Mesenchymal stem cell (in vitro differentiated cells and primary cell): ENCODE measurements around the gene ETFA.

Source experiments
- DNase-seq: peaks from one replicate; pipeline ENCODE4 v3.0.0-alpha.2; 2013
- H2AFZ ChIP-seq: one replicate; pipeline ENCODE4 v1.6.1; 2013; ENCODE audit warnings: low read depth, mild to moderate bottlenecking, control low read depth, inconsistent platforms, low read length, moderate library complexity
- H2AK5ac ChIP-seq: 2 replicates; pipeline ENCODE4 v1.6.1; 2013; ENCODE audit warnings: low read length, moderate library complexity, mild to moderate bottlenecking, inconsistent platforms; ENCODE audit not compliant: severe bottlenecking
- H2BK120ac ChIP-seq: one replicate; pipeline ENCODE4 v1.6.1; 2013; ENCODE audit warnings: low read depth, mild to moderate bottlenecking, inconsistent platforms, low read length, moderate library complexity
- H2BK12ac ChIP-seq, 2 experiments: one replicate each; pipeline ENCODE4 v1.6.1; 2013; ENCODE audit warnings: inconsistent platforms in 2 of 2, low read length in 2 of 2, mild to moderate bottlenecking in 2 of 2, moderate library complexity in 2 of 2, control low read depth in 1 of 2
- H2BK15ac ChIP-seq: one replicate; pipeline ENCODE4 v1.6.1; 2013; ENCODE audit warnings: mild to moderate bottlenecking, low read depth, inconsistent platforms; ENCODE audit not compliant: poor library complexity, severe bottlenecking
- H2BK5ac ChIP-seq: 2 replicates; pipeline ENCODE4 v1.6.1; 2013; ENCODE audit warnings: low read depth, mild to moderate bottlenecking, low read length, control low read depth, inconsistent platforms; ENCODE audit not compliant: poor library complexity, severe bottlenecking
- H3K14ac ChIP-seq, 2 experiments: one replicate each; pipeline ENCODE4 v1.6.1; 2013; ENCODE audit warnings: inconsistent platforms in 2 of 2, low read length in 2 of 2, control low read depth in 1 of 2, mild to moderate bottlenecking in 1 of 2, moderate library complexity in 1 of 2
- H3K18ac ChIP-seq, 2 experiments: one replicate each; pipeline ENCODE4 v1.6.1; 2013; ENCODE audit warnings: inconsistent platforms in 2 of 2, low read length in 2 of 2, control low read depth in 1 of 2, low read depth in 1 of 2, mild to moderate bottlenecking in 1 of 2
- H3K23ac ChIP-seq, 2 experiments: one replicate each; pipeline ENCODE4 v1.6.1; 2013; ENCODE audit warnings: inconsistent platforms in 2 of 2, low read length in 2 of 2, mild to moderate bottlenecking in 2 of 2, moderate library complexity in 2 of 2, control low read depth in 1 of 2
- H3K27ac ChIP-seq: 2 replicates; pipeline ENCODE4 v1.5.1; 2013; ENCODE audit warnings: mild to moderate bottlenecking, moderate library complexity, low read length, control low read depth, inconsistent platforms; ENCODE audit not compliant: poor library complexity, severe bottlenecking
- H3K27me3 ChIP-seq, 2 experiments: 2 replicates each; pipeline versions ENCODE4 v1.6.1 to v1.7.0; 2013; ENCODE audit warnings: low read length in 2 of 2, mild to moderate bottlenecking in 2 of 2, moderate library complexity in 2 of 2, control low read depth in 1 of 2, inconsistent platforms in 1 of 2; ENCODE audit not compliant: control insufficient read depth in 1 of 2, insufficient read depth in 1 of 2
- H3K36me3 ChIP-seq, 2 experiments: 2 replicates each; pipeline versions ENCODE4 v1.6.1 to v1.7.0; 2013; ENCODE audit warnings: low read length in 2 of 2, control low read depth in 1 of 2, inconsistent platforms in 1 of 2, low read depth in 1 of 2, mild to moderate bottlenecking in 1 of 2; ENCODE audit not compliant: insufficient read depth in 2 of 2, control insufficient read depth in 1 of 2
- H3K4ac ChIP-seq, 2 experiments: one replicate each; pipeline ENCODE4 v1.6.1; 2013; ENCODE audit warnings: inconsistent platforms in 2 of 2, low read length in 2 of 2, mild to moderate bottlenecking in 2 of 2, moderate library complexity in 2 of 2, control low read depth in 1 of 2, low read depth in 1 of 2
- H3K4me1 ChIP-seq: 2 replicates; pipeline ENCODE4 v1.6.1; 2013; ENCODE audit warnings: low read depth, low read length, control low read depth; ENCODE audit not compliant: control insufficient read depth, insufficient read depth
- H3K4me2 ChIP-seq: 2 replicates; pipeline ENCODE4 v1.6.1; 2013; ENCODE audit warnings: low read length, mild to moderate bottlenecking, inconsistent platforms; ENCODE audit not compliant: poor library complexity, severe bottlenecking
- H3K4me3 ChIP-seq, 2 experiments: 2 replicates each; pipeline versions ENCODE4 v1.5.1 to v1.7.0; 2013; ENCODE audit warnings: low read length in 2 of 2, mild to moderate bottlenecking in 2 of 2, control low read depth in 1 of 2, low read depth in 1 of 2; ENCODE audit not compliant: insufficient read depth in 1 of 2
- H3K79me1 ChIP-seq: replicated peaks from 2 replicates; pipeline ENCODE4 v1.6.1; 2013; ENCODE audit warnings: mild to moderate bottlenecking, control low read depth, low read length, inconsistent platforms; ENCODE audit not compliant: poor library complexity, severe bottlenecking
- H3K9ac ChIP-seq: 2 replicates; pipeline ENCODE4 v1.7.0; 2013; ENCODE audit warnings: mild to moderate bottlenecking, low read length, moderate library complexity
- H3K9me3 ChIP-seq: 2 replicates; pipeline ENCODE4 v1.7.0; 2013; ENCODE audit warnings: mild to moderate bottlenecking, low read length; ENCODE audit not compliant: control insufficient read depth
- H4K8ac ChIP-seq: one replicate; pipeline ENCODE4 v1.6.1; 2013; ENCODE audit warnings: inconsistent platforms, mild to moderate bottlenecking, low read length, moderate library complexity
- H4K91ac ChIP-seq: one replicate; pipeline ENCODE4 v1.6.1; 2013; ENCODE audit warnings: mild to moderate bottlenecking, low read length, inconsistent platforms
- WGBS: methylation state at CpG from one replicate; pipeline ENCODE4 v1.1.7; 2013; ENCODE audit warnings: mixed read lengths; 5-methylcytosine and 5-hydroxymethylcytosine counted together

Gene ETFA

DNA sequence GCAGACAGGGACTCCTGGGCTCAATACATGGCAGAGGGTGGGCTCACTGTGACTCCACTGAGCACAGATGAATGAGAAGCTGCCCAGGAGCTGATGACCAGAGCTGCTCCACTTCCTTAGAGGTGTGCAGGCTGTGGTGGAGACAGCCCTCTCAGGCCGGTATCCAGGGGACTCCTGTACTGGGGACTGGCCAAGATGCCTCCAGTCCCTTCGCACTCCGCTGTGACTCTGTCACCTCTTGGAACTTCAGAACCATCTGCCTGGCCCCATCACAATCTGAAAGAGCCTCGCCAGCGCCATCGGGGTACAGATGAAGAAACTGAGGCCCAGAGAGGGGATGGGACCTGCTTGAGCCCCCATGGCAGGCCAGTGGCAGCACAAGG is 111.2 kb downstream of the ETFA start:
- Histone ChIP-seq H3K4me3 (no peak overlapping the region), H3K27me3 (peaks cover 0 to 5% of the 10 kb centered on the region in 2 experiments), H3K27ac (no peak overlapping the region), H3K18ac (no peak overlapping the region), H3K9me3 (no peaks in the 10 kb centered on the region), H3K9ac (no peak overlapping the region), H3K79me1 (no peaks in the 10 kb centered on the region), H2BK5ac (no peak overlapping the region), H2BK15ac (no peak overlapping the region), H3K4ac (no peak overlapping the region), H3K4me2 (no peak overlapping the region), H2AK5ac (no peak overlapping the region), H3K23ac (no peak overlapping the region), H4K8ac (no peak overlapping the region), H4K91ac (no peak overlapping the region), H3K36me3 (peaks cover 0 to 29% of the 10 kb centered on the region in 2 experiments), H2AFZ (no peak overlapping the region), H3K4me1 (peaks cover 27% of the 10 kb centered on the region), H2BK12ac (no peak overlapping the region), H3K14ac (no peak overlapping the region), H2BK120ac (no peak overlapping the region)
- 95% methylated on average over 6 of the region's 6 CpGs for WGBS
- no peak for DNase-seq

DNA sequence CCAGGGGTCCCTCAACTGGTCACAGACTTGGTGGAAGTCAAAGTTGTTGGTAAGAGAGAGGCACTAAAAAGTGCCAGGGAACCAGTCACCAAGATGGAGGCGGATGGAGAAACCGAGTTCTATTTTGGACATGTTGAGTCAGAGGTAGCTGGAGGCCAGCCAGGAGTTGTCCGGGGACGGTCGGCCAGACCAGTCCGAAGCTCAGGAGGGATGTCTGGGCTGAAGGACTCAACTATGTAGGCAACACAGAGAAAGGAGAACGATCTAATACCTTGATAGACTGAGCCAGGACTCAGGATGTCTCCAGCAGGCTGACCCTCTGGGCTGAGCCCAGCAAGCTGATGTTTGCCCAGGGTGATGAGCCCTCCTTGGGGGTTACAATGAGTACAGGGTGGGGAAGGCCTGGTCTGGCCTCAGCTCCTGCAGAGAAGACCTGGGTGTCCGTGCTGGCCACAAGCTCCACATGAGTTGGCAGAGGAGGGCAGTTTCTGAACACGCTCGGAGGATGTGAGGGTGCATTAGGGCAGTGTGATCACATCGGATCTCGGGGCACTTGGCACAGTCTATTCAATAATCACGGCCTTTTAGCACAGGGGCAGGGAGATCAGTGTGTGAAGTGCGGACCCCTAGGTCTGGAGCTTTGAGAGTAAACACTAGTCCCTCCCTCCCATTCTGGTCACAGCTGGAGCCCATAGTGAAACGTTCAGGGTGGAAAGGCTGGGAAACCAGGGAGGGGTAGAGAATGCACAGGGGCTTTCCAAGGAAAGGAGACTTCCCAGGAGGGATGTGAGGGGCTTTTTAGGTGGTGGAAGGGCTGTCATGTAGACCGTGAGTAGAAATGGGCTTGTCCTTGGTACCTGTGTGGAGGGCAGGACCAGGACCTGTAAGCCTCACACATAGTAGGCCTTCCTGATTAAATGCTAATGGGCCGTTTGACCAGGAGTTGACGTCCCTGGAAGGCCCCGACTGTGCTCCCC is 111.9 kb downstream of the ETFA start:
- Histone ChIP-seq H3K18ac (no peak overlapping the region), H2BK15ac (no peak overlapping the region), H4K91ac (peak overlapping the region; percentile 28), H3K23ac (peak overlapping the region in 1 of 2 experiments; percentile 19), H2AK5ac (no peak overlapping the region), H2BK12ac (no peak overlapping the region), H2BK5ac (no peak overlapping the region), H3K4ac (no peak overlapping the region), H4K8ac (no peak overlapping the region), H3K4me3 (no peak overlapping the region), H3K9me3 (no peaks in the 10 kb centered on the region), H3K4me2 (no peak overlapping the region), H3K14ac (peak overlapping the region in 1 of 2 experiments; percentile 62), H3K27ac (no peak overlapping the region), H3K79me1 (no peaks in the 10 kb centered on the region), H2BK120ac (no peak overlapping the region), H3K27me3 (peaks cover 0 to 11% of the 10 kb centered on the region in 2 experiments), H3K36me3 (peaks cover 0 to 25% of the 10 kb centered on the region in 2 experiments), H3K4me1 (peaks cover 27% of the 10 kb centered on the region), H3K9ac (no peak overlapping the region), H2AFZ (no peak overlapping the region)
- DNase-seq = peak; percentile 66
- 77% methylated on average over 18 of the region's 19 CpGs for WGBS

GRCh38 chr15:76198456-76199105 is 112.7 kb downstream of the ETFA start:
- Histone ChIP-seq H3K4ac (no peak overlapping the region), H3K23ac (no peak overlapping the region), H3K9me3 (no peaks in the 10 kb centered on the region), H3K27ac (no peak overlapping the region), H3K14ac (no peak overlapping the region), H3K4me2 (no peak overlapping the region), H2BK5ac (no peak overlapping the region), H3K9ac (no peak overlapping the region), H2BK15ac (no peak overlapping the region), H3K18ac (no peak overlapping the region), H4K91ac (no peak overlapping the region), H3K4me1 (peaks cover 27% of the 10 kb centered on the region), H3K79me1 (no peaks in the 10 kb centered on the region), H2AFZ (no peak overlapping the region), H2BK12ac (no peak overlapping the region), H2BK120ac (no peak overlapping the region), H3K4me3 (no peak overlapping the region), H4K8ac (no peak overlapping the region), H3K27me3 (peaks cover 0 to 19% of the 10 kb centered on the region in 2 experiments), H2AK5ac (no peak overlapping the region), H3K36me3 (peaks cover 0 to 16% of the 10 kb centered on the region in 2 experiments)
- over 99% methylated on average over 6 of the region's 6 CpGs for WGBS
- DNase-seq = no peak
